Lung (tissue), 12 donors: ENCODE data around the gene NUDT4. TPM values are rescaled to one million over a fixed set of nuclear protein-coding genes. Genes with fewer than 3 reads are reported as not detected.

ENCODE experiments used
- ATAC-seq: fragments of 200-7000 bp; cut with Tn5 transposase; one replicate; pipeline ENCODE4 v1.9.1; 2020; ENCODE audit warnings: moderate number of reproducible peaks; ENCODE audit not compliant: insufficient read depth, low FRiP score
- DNase-seq, 3 donors: peaks; one replicate each; pipeline ENCODE4 v3.0.0-alpha.2; 2013 to 2017
- H3K27ac ChIP-seq, 2 donors: one replicate each; pipeline ENCODE4 v1.5.1; 2013; ENCODE audit warnings: mild to moderate bottlenecking in 2 of 2, moderate library complexity in 2 of 2, control low read depth in 1 of 2, inconsistent platforms in 1 of 2, low read depth in 1 of 2, low read length in 1 of 2
- H3K27me3 ChIP-seq, 3 donors: one replicate each; pipeline ENCODE4 v1.5.1; 2013; ENCODE audit warnings: low read length in 2 of 3; ENCODE audit not compliant: control insufficient read depth in 3 of 3, insufficient read depth in 3 of 3
- H3K36me3 ChIP-seq, 4 donors: one replicate each; pipeline ENCODE4 v1.5.1; 2013; ENCODE audit warnings: low read length in 4 of 4, mild to moderate bottlenecking in 1 of 4, moderate library complexity in 1 of 4; ENCODE audit not compliant: control insufficient read depth in 4 of 4, insufficient read depth in 4 of 4
- H3K4me1 ChIP-seq, 5 donors: one replicate each; pipeline ENCODE4 v1.5.1; 2013; ENCODE audit warnings: low read length in 5 of 5, mild to moderate bottlenecking in 2 of 5, moderate library complexity in 1 of 5; ENCODE audit not compliant: control insufficient read depth in 5 of 5, insufficient read depth in 5 of 5
- H3K4me3 ChIP-seq: one replicate; pipeline ENCODE4 v1.5.1; 2013; ENCODE audit warnings: mild to moderate bottlenecking, control low read depth, moderate library complexity
- H3K9ac ChIP-seq, 2 donors: one replicate each; pipeline ENCODE4 v1.5.1; 2013; ENCODE audit warnings: low read length in 2 of 2, control low read depth in 1 of 2; ENCODE audit not compliant: insufficient read depth in 1 of 2
- H3K9me3 ChIP-seq, 4 donors: one replicate each; pipeline ENCODE4 v1.5.1; 2013; ENCODE audit warnings: low read length in 3 of 4, mild to moderate bottlenecking in 1 of 4, moderate library complexity in 1 of 4; ENCODE audit not compliant: control insufficient read depth in 4 of 4, insufficient read depth in 3 of 4
- WGBS, 2 donors: extraction: QIAGEN DNeasy Blood & Tissue Kit; methylation state at CpG; one replicate each; pipeline ENCODE4 v1.1.7; 2013; 5-methylcytosine and 5-hydroxymethylcytosine counted together
- polyA plus RNA-seq, 2 donors: library from polyadenylated mRNA; stranded (reverse); fragments of 200-250 nt; gene quantifications; one replicate each; pipeline ENCODE4 v1.2.1, GENCODE V29; 2013
- total RNA-seq, 2 donors: library from RNA; depleted of rRNA in 1 of 2; stranded (reverse); fragments of >200 nt in 1 of 2; gene quantifications; one replicate each; pipeline ENCODE4 v1.2.1, GENCODE V29; 2014 to 2021
- TF ChIP-seq, protein P1 (sequence below): IDR thresholded peaks from 2 replicates; pipeline ENCODE4 v1.5.1; 2012; ENCODE audit warnings: mild to moderate bottlenecking; ENCODE audit errors: control extremely low read depth, extremely low read depth
- donor health status: control.
- donor health status: control.
- donor health status: Bipolar disorder and iron deficiency.
- donor health status: healthy.
- donor health status: DM: yes; HTN: yes; CAD: no.

NUDT4 gene
- total and polyA plus RNA-seq, 4 donors: 20.8 to 102 (median 39.3) TPM

DNA sequence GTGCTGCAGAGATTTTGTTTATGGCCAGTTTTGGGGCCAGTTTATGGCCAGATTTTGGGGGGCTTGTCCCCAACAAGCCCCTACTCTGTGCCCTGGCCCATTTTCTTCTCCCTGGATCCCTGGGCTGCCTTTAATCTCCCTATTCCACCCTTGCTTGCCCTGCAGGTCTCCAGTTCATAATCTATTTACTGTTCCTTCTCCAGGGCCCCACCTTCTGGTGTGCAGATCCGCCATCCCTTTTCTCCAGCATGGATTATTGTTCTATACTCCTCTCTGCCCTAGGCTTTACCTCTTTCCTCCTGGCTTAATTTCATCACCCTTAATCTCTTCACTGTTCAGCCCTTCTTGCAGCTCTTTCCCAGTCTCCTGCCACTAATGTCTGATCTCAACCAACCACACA is 26.0 kb upstream of the NUDT4 start:
- H3K9me3 ChIP-seq: peaks cover 0 to 3% (median 0%) of the 10 kb centered on the region in 4 donors
- DNase-seq (no peak), ATAC-seq (no peak)
- no peak overlapping the region for H3K9ac ChIP-seq
- no peak overlapping the region for H3K4me3 ChIP-seq
- no peak overlapping the region for H3K27ac ChIP-seq
- peaks cover 0 to 3% (median 0%) of the 10 kb centered on the region in 5 donors for H3K4me1 ChIP-seq
- WGBS, 2 donors: 96 to 100% methylated on average over 1 of the region's 1 CpG
- no peaks in the 10 kb centered on the region for H3K36me3 ChIP-seq
- H3K27me3 ChIP-seq: no peaks in the 10 kb centered on the region
- TF ChIP-seq, protein P1, sequence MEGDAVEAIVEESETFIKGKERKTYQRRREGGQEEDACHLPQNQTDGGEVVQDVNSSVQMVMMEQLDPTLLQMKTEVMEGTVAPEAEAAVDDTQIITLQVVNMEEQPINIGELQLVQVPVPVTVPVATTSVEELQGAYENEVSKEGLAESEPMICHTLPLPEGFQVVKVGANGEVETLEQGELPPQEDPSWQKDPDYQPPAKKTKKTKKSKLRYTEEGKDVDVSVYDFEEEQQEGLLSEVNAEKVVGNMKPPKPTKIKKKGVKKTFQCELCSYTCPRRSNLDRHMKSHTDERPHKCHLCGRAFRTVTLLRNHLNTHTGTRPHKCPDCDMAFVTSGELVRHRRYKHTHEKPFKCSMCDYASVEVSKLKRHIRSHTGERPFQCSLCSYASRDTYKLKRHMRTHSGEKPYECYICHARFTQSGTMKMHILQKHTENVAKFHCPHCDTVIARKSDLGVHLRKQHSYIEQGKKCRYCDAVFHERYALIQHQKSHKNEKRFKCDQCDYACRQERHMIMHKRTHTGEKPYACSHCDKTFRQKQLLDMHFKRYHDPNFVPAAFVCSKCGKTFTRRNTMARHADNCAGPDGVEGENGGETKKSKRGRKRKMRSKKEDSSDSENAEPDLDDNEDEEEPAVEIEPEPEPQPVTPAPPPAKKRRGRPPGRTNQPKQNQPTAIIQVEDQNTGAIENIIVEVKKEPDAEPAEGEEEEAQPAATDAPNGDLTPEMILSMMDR: no peak

DNA sequence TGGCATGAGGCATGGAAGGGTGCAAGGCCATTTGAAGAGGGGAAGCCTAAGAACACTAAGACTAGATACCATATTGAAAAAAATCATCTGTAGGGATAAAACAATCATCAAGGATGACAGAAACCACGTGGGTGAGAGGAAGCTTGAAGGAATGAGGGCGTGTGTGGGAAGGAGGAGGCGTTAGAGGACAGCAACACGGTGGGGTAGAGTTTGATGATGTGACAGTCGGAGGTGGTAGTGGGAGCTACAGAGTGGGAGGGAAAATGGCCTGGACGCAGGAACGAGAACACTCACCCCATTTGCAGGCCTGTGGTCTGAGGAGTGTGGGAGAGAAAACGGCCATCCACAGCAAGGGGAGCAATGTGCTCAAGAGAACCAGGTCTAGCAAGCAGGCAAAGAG is 25.4 kb upstream of the NUDT4 start:
- TF ChIP-seq, protein P1: no peak
- DNase-seq: no peak
- Histone ChIP-seq H3K27me3 (no peaks in the 10 kb centered on the region), H3K9me3 (peaks cover 0 to 3% (median 0%) of the 10 kb centered on the region in 4 donors), H3K36me3 (no peaks in the 10 kb centered on the region), H3K4me1 (peaks cover 0 to 3% (median 0%) of the 10 kb centered on the region in 5 donors), H3K27ac (no peak overlapping the region), H3K4me3 (no peak overlapping the region), H3K9ac (no peak overlapping the region)
- ATAC-seq: no peak
- 73 to 78% methylated on average over 8 of the region's 8 CpGs for WGBS, 2 donors

DNA sequence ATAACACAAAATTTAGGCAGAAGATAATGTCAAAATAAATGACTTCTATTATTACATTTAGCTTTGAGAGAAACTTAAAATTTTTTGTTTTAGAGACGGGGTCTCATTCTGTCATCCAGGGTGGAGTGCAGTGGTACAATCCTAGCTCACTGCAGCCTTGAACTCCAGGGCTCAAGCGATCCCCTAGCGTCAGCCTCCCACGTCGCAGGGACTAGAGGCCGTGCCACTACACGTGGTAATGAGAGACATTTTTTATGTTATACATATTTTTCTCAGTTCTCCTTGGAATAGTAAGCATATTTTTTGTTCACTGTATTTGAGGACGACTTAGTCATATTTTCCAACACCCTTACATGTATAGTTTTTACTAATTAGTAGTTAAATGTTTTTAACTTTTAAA is 21.5 kb upstream of the NUDT4 start:
- peaks cover 0 to 3% (median 0%) of the 10 kb centered on the region in 5 donors for H3K4me1 ChIP-seq
- H3K4me3 ChIP-seq: no peak overlapping the region
- ATAC-seq (no peak), DNase-seq (no peak)
- 94% methylated on average over 8 of the region's 8 CpGs for WGBS, 2 donors
- TF ChIP-seq, protein P1: no peak
- H3K27ac ChIP-seq: no peak overlapping the region
- H3K9ac ChIP-seq: no peak overlapping the region
- H3K9me3 ChIP-seq: peaks cover 0 to 3% (median 0%) of the 10 kb centered on the region in 4 donors
- no peaks in the 10 kb centered on the region for H3K36me3 ChIP-seq
- no peaks in the 10 kb centered on the region for H3K27me3 ChIP-seq

DNA sequence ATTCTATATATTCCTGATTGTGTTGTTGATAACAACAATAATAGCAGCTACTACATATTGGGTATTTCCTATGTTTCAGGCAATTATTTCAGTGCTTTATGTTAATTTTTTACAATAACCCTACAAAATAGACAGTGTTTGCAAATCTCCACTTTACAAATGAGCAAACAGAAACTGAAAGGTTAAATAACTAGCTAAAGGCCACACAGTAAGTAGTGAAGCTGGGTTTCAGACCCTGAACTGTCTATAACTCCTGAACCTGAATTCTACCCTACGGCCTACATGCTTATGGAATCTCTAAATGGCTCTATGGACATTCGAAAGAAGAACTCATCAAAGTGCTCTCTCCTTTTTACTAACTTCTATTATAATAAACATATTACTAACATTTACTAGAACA is 19.7 kb upstream of the NUDT4 start:
- Histone ChIP-seq H3K27me3 (no peaks in the 10 kb centered on the region), H3K4me1 (peaks cover 0 to 11% (median 0%) of the 10 kb centered on the region in 5 donors), H3K9me3 (no peaks in the 10 kb centered on the region), H3K36me3 (no peaks in the 10 kb centered on the region), H3K9ac (no peak overlapping the region), H3K27ac (no peak overlapping the region), H3K4me3 (no peak overlapping the region)
- DNase-seq: no peak
- ATAC-seq: no peak
- TF ChIP-seq, protein P1: no peak
- WGBS, 2 donors: 95 to 97% methylated on average over 2 of the region's 2 CpGs
